ENCODE results near the gene SDCBP2.

GRCh38 chr20:1269235-1269634 lies 59.7 kb downstream of the SDCBP2 start:
- TF ChIP-seq POLR2A (IDR thresholded peaks at IDR 0.05) (no peak), CTCF (IDR thresholded peaks at IDR 0.05) (no peak)

All from Peyer's patch (tissue), 4 donors.